ENCODE data around the gene MARCHF3.
"Not testable (repeated sequence)": the region's sequence is repeated elsewhere in the genome, so short reads cannot be mapped to it uniquely, and the experiment has no call there.

MARCHF3 gene

GRCh38 chr5:127061537-127061936 lies 31.2 kb upstream of the MARCHF3 start:
- TF ChIP-seq POLR2A (IDR thresholded peaks at IDR 0.05; ENCODE audit: low read depth, low read length) = no peak
- FAIRE-seq (no peak), DNase-seq (ENCODE audit: insufficient read length, low spot score) (no peak)

DNA sequence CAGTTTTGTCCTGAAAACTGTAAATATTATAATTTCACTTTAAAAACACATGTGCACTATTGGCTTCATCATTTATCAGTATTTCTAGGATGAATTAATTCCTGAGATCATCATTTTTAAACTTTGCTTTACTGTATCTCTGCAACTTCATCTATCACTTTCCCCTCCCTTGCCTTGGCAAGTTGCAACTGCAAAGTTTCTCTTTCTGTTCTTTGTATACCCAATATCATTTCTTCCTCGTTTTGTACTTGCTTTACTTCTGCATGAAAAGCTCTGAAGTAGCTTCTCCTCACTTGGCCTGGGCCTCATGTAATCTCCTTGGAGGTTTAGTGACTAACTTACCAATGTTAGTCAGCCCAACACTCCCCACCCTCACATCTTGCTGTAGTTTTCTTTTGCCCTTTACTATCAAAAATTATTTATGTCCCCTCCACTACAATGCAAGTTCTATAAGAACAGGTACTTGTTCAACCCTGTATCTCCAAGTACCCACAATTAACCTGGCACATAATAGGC lies 30.2 kb upstream of the MARCHF3 start:
- no peak for DNase-seq (ENCODE audit: insufficient read length, low spot score)
- no peak for FAIRE-seq
- TF ChIP-seq POLR2A (IDR thresholded peaks at IDR 0.05; ENCODE audit: low read depth, low read length) = no peak

DNA sequence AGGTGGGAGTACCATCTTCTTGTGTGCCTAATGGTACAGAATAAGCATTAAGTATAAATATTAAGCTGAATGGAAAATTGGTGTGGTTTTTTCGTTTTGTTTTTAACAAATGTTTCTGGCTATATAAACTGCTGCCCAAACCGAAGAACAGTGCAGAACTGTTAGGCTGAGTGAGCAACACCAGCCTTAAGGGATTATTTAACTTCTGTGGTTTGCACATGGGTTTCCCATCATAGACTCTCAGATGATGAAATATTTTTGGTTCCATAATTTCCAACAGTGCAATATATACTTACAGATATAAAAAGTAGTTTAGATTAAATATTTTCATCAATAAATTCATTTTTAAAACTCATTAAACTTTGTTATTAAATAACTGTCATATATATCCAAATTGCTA lies 26.5 kb upstream of the MARCHF3 start:
- no peak for TF ChIP-seq POLR2A (IDR thresholded peaks at IDR 0.05; ENCODE audit: low read depth, low read length)
- DNase-seq (ENCODE audit: insufficient read length, low spot score) (no peak), FAIRE-seq (no peak)

DNA sequence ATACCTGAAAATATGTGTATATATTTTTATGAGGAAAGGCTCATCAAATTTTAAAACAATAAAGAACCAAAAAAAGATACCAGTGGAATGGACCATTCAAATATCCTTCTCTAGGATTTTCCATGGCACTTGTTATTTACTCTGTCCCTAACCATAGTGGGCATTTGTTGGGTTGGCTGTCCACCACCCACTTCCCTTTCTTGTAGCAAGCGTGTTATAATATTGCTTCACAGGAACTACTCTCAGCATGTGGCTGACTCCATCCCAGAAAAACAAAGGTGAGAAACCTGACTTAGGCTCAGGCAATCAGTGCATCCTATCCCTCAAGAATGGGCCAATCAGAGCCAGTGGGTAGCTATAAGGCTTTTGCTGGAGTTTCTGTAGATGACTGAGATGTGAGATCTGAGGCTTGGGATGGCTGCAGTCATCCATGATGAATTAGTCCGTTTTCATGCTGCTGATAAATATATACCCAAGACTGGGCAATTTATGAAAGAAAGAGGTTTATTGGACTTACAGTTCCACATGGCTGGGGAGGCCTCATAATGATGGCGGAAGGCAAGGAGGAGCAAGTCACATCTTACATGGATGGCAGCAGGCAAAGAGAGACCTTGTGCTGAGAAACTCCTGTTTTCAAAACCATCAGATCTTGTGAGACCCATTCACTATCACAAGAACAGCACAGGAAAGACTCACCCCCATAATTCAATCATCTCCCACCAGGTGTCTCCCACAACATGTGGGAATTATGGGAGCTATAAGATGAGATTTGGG lies 25.7 kb upstream of the MARCHF3 start:
- DNase-seq (ENCODE audit: insufficient read length, low spot score) (no peak), FAIRE-seq (no peak)
- TF ChIP-seq POLR2A (IDR thresholded peaks at IDR 0.05; ENCODE audit: low read depth, low read length) = no peak

DNA sequence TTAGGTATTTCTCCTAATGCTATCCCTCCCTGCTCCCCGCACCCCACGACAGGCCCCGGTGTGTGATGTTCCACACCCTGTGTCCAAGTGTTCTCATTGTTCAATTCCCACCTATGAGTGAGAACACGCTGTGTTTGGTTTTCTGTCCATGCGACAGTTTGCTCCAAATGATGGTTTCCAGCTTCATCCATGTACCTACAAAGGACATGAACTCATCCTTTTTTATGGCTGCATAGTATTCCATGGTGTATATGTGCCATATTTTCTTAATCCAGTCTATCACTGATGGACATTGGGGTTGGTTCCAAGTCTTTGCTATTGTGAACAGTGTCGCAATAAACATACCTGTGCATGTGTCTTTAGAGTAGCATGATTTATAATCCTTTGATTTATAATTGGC lies 23.2 kb upstream of the MARCHF3 start:
- DNase-seq (ENCODE audit: insufficient read length, low spot score); FAIRE-seq: not testable (repeated sequence)

- TF ChIP-seq POLR2A (IDR thresholded peaks at IDR 0.05; ENCODE audit: low read depth, low read length) = no peak
- no peak for FAIRE-seq
- DNase-seq (ENCODE audit: insufficient read length, low spot score) = no peak
Measured at GRCh38 chr5:127053049-127053448, 22.7 kb upstream of the MARCHF3 start.

DNA sequence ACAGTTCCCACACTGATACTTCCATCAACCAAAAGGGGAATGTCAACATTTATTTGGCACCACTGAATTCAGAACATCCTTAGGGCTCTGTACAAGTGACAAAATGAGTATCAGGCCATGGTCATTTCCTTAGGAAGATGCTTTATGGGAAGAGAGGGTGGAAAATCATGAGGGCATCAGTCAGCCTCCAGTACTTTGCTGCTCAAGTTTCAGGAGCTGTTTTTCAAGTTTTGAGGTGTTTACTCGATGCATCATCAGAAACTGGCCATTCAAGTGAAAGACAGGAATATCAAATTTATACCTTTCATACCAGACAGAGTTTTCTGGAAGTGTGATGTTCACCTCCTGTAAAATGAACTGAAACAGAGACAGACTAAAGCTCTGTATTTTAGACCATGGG lies 21.2 kb upstream of the MARCHF3 start:
- no peak for FAIRE-seq

DNA sequence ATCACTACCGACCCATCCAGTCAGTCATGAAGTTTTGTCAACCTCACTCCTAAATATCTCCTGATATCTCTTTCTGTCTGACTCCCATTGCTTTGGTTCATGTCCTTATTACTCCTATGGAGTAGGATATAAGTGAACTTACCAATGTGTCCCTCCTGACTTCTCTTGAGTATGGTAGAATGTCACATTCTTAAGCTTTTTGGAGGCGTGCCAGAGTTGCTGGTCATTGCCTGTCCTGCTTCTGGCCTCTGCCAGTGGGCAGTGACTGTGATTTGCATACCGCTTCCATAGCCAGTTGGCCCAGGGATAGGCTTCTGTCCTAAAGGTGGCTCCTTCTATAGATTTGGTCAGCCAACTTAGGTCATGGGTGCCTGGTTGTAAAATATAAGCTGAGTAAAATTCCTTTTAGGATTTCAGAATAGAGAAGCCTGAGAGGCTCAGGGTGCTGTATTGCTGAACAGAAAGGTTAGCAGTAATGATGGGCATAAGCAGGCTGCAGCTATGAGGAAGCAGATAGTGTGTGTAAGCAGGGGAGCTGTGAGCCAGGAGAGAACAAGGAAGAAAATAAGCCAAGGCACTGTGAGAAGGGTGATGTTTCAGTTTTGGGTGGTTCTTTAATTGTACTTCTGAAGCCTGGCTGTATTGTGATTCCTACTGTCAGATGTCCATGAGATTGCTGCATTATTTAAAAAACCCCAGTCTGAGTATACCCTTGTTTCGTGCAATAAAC lies 16.1 kb upstream of the MARCHF3 start:
- no peak for FAIRE-seq
- no peak for DNase-seq (ENCODE audit: insufficient read length, low spot score)
- TF ChIP-seq POLR2A (IDR thresholded peaks at IDR 0.05; ENCODE audit: low read depth, low read length) = no peak

More for the DNA sequence above, 21.2 kb upstream of the MARCHF3 start:
- DNase-seq (ENCODE audit: insufficient read length, low spot score) = no peak
- TF ChIP-seq POLR2A (IDR thresholded peaks at IDR 0.05; ENCODE audit: low read depth, low read length) = no peak

DNA sequence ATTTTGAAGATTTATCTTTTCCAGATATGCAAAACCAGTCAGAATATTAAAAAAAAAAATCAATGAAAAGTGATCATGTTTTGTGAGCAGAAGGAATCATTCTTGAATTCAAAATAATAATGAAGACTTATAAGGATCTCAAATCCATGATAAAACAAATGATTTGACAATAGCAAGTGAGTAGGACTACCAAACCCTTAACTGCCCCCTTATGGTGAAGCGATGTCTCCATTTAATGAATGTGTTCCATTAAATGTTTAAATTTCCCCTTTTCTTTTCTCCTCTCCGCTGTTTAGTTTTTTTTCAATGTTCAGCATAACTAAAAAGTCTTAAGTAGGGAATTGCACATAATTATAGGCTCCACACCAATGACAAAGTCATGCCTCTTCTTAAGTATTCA lies 12.2 kb upstream of the MARCHF3 start:
- FAIRE-seq = no peak
- DNase-seq (ENCODE audit: insufficient read length, low spot score) = no peak
- no peak for TF ChIP-seq POLR2A (IDR thresholded peaks at IDR 0.05; ENCODE audit: low read depth, low read length)

DNA sequence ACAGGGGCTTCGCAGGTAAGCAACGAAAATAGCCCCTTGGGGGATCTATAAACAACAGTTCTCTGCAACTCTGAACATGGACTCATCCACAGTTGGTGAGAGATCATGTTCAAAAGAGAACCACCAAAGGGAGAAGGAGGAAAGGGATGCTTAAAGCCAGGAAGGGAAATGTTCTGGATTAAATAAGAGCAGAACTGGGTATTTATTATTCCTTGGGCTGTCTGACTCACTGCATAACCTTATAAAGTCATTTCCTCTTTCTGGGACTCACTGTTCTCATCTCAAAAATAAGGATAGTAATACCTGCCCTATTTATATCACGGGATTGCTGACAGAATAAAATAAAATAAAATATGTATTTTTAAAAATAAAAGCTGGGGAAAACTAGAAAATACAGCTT lies 11.2 kb upstream of the MARCHF3 start:
- DNase-seq (ENCODE audit: insufficient read length, low spot score) (no peak), FAIRE-seq (no peak)
- no peak for TF ChIP-seq POLR2A (IDR thresholded peaks at IDR 0.05; ENCODE audit: low read depth, low read length)

DNA sequence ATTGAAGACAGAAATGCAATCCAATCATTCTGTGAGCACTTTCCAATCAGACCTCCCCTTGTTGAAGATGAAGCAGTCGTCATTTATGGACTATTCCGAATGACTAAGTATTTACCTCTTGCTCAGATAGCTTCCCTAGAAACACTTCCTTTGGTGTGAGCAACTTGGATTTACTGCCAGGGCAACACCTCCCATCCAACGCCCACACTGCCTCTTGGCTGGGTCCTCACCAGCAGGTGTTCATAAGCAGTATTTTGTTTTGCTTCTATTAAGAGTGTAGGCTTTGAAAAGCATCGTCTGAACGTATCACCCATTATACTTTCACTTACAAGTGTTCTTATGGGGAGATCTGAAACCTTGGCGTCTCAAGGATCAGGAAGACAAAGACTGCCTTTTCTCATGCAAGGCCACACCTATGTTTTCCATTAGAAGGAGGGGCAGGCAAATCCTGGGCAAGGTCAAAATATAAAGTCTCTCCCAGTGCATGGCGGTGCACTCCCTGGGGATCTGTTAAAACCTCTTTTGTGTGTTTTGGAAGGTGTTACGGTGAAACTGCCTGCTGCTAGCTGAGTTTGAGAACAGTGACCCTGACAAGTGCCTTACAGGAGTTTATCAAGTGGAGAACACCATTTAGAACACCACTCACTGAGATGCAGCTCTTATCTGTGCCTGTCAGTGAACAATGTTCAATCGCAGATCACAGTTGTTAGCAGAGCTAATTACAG lies 10.6 kb upstream of the MARCHF3 start:
- DNase-seq (ENCODE audit: insufficient read length, low spot score) (no peak), FAIRE-seq (peak; percentile 53)
- no peak for TF ChIP-seq POLR2A (IDR thresholded peaks at IDR 0.05; ENCODE audit: low read depth, low read length)

DNA sequence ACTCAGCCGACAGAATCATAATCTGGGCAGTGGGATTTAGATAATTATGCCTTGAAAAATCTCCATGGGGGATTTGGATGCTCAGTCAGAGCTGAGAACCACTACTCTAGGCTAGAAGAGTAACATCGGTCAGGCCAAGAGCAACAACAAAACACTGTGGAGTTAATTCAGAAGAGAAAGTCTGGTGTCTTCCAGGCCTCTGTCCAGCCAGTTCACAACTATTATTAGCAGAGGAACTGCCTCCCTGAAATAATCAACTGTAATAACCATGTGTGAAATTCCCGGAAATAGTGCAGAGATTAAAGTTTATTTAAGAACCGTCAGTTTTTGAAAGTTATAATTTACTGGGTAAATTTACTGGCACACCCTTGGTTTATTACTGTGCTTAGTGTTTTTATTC lies 8.2 kb upstream of the MARCHF3 start:
- DNase-seq (ENCODE audit: insufficient read length, low spot score) (no peak), FAIRE-seq (no peak)
- no peak for TF ChIP-seq POLR2A (IDR thresholded peaks at IDR 0.05; ENCODE audit: low read depth, low read length)

GRCh38 chr5:127031863-127032232 lies 1.5 kb upstream of the MARCHF3 start:
- FAIRE-seq = no peak
- TF ChIP-seq POLR2A (IDR thresholded peaks at IDR 0.05; ENCODE audit: low read depth, low read length) = no peak
- DNase-seq (ENCODE audit: insufficient read length, low spot score) = no peak

DNA sequence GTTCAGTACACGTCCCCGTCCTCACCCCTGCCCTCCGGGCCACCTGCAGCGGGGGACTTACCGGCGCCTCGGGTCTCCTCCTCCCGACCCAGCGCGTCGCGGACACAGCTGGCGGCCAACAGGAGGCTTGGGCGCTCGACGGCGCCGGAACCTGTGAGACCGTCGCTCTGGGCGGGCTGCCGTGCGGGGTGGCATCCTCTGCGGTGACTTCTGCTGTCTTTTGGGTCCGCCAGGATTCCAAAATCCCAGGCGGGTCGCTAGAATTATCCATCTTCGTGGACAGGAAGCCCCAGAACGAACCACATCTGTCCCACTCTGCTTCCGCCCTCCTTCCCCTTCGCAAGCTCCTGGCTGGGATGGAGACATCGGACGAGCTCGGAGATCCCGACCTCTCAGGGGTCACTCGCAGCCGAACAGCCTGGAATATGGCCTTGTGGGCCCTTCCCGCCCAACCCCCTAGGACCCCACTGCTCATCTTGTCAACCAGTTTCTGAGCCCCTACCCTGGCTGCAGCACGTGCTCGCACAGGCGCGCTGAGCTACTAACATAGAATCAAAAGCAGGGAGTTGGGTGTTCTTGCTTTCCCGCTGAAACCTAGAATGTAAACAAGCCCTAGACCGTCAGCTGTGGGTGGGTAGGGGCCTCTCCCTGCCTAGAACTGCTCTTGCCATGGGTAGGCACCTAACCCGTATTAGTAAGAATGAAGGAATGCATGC lies 947 bp upstream of the MARCHF3 start:
- DNase-seq (ENCODE audit: insufficient read length, low spot score) (no peak), FAIRE-seq (no peak)
- no peak for TF ChIP-seq POLR2A (IDR thresholded peaks at IDR 0.05; ENCODE audit: low read depth, low read length)

All from H54 (cell line).